ENCODE results near the gene CRTAC1. TPM values are rescaled to one million over a fixed set of nuclear protein-coding genes. Genes with fewer than 3 reads are reported as not detected.

The CRTAC1 gene
- total RNA-seq, 1 experiment from 2014 or later, result not detected

DNA sequence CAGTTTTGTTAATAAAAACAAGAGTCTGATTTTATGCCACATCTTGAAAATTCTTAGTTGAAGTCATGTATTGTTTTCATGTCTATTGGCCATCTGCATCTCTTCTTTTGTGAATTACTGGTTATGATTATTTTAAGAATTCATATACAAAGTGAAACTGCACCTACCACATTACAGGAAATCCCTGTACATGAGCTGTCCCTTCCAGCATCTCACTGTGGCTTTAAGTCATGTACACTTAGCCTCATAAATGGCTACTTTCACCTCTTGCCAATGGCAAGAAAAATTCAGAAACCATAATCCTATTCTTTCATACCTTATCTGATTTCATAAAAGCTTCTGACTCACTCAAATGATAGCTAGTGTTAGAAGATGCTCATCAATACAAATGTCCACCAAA lies 48.6 kb downstream of the CRTAC1 start:
- H3K36me3 ChIP-seq (ENCODE audit: insufficient read depth, low read length, poor library complexity, severe bottlenecking), result no peaks in the 10 kb centered on the region
- DNase-seq (ENCODE audit: low spot score), result no peak
- H3K9me3 ChIP-seq (ENCODE audit: low read depth, low read length, poor library complexity, severe bottlenecking), result no peaks in the 10 kb centered on the region
- ChIA-PET CTCF (no interaction called here), POLR2A (ENCODE audit: low non-redundant PET) (no interaction called here)
- intact Hi-C loops (cut with micrococcal nuclease; ENCODE audit: unreplicated experiment), result no loop called here
- TF ChIP-seq, protein P1, sequence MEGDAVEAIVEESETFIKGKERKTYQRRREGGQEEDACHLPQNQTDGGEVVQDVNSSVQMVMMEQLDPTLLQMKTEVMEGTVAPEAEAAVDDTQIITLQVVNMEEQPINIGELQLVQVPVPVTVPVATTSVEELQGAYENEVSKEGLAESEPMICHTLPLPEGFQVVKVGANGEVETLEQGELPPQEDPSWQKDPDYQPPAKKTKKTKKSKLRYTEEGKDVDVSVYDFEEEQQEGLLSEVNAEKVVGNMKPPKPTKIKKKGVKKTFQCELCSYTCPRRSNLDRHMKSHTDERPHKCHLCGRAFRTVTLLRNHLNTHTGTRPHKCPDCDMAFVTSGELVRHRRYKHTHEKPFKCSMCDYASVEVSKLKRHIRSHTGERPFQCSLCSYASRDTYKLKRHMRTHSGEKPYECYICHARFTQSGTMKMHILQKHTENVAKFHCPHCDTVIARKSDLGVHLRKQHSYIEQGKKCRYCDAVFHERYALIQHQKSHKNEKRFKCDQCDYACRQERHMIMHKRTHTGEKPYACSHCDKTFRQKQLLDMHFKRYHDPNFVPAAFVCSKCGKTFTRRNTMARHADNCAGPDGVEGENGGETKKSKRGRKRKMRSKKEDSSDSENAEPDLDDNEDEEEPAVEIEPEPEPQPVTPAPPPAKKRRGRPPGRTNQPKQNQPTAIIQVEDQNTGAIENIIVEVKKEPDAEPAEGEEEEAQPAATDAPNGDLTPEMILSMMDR (conservative IDR thresholded peaks at IDR 0.05; ENCODE audit: low read depth, low read length), result no peak
- no peak for TF ChIP-seq EZH2 (IDR thresholded peaks at IDR 0.05; ENCODE audit: borderline replicate concordance, low read depth, low read length, poor library complexity, severe bottlenecking)
- H3K27ac ChIP-seq (ENCODE audit: low read depth, low read length, poor library complexity, severe bottlenecking), result no peak overlapping the region
- BruUV-seq (replicated peaks), result no TSS peak
- H3K4me1 ChIP-seq (ENCODE audit: insufficient read depth, low read length, poor library complexity, severe bottlenecking), result no peaks in the 10 kb centered on the region
- H3K27me3 ChIP-seq (replicated peaks; ENCODE audit: insufficient read depth, low read depth, low read length, poor library complexity), result peaks cover 99% of the 10 kb centered on the region
- H3K4me3 ChIP-seq (ENCODE audit: low read depth, low read length, poor library complexity, severe bottlenecking), result no peak overlapping the region

- no peak for DNase-seq (ENCODE audit: low spot score)
- Histone ChIP-seq H3K4me3 (ENCODE audit: low read depth, low read length, poor library complexity, severe bottlenecking) (no peak overlapping the region), H3K27ac (ENCODE audit: low read depth, low read length, poor library complexity, severe bottlenecking) (no peak overlapping the region), H3K9me3 (ENCODE audit: low read depth, low read length, poor library complexity, severe bottlenecking) (no peaks in the 10 kb centered on the region), H3K27me3 (replicated peaks; ENCODE audit: insufficient read depth, low read depth, low read length, poor library complexity) (peaks cover 100% of the 10 kb centered on the region), H3K4me1 (ENCODE audit: insufficient read depth, low read length, poor library complexity, severe bottlenecking) (no peaks in the 10 kb centered on the region), H3K36me3 (ENCODE audit: insufficient read depth, low read length, poor library complexity, severe bottlenecking) (no peaks in the 10 kb centered on the region)
- intact Hi-C loops (cut with micrococcal nuclease; ENCODE audit: unreplicated experiment), result no loop called here
- ChIA-PET POLR2A (ENCODE audit: low non-redundant PET) (no interaction called here), CTCF (no interaction called here)
- no TSS peak for BruUV-seq (replicated peaks)
- no peak for TF ChIP-seq EZH2 (IDR thresholded peaks at IDR 0.05; ENCODE audit: borderline replicate concordance, low read depth, low read length, poor library complexity, severe bottlenecking)
- TF ChIP-seq, protein P1 (conservative IDR thresholded peaks at IDR 0.05; ENCODE audit: low read depth, low read length), result no peak
These were observed 52.7 kb downstream of the CRTAC1 start for GRCh38 chr10:97977673-97978072.

GRCh38 chr10:97975598-97975997 lies 54.8 kb downstream of the CRTAC1 start:
- POLR2A ChIA-PET (ENCODE audit: low non-redundant PET), result no interaction called here
- CTCF ChIA-PET, result no interaction called here

More at GRCh38 chr10:97975598-97975997, 54.8 kb downstream of the CRTAC1 start:
- H3K27me3 ChIP-seq (replicated peaks; ENCODE audit: insufficient read depth, low read depth, low read length, poor library complexity), result peaks cover 100% of the 10 kb centered on the region
- H3K4me1 ChIP-seq (ENCODE audit: insufficient read depth, low read length, poor library complexity, severe bottlenecking), result no peaks in the 10 kb centered on the region
- no peak overlapping the region for H3K4me3 ChIP-seq (ENCODE audit: low read depth, low read length, poor library complexity, severe bottlenecking)
- TF ChIP-seq, protein P1 (conservative IDR thresholded peaks at IDR 0.05; ENCODE audit: low read depth, low read length), result no peak
- no peak for TF ChIP-seq EZH2 (IDR thresholded peaks at IDR 0.05; ENCODE audit: borderline replicate concordance, low read depth, low read length, poor library complexity, severe bottlenecking)
- no peak overlapping the region for H3K27ac ChIP-seq (ENCODE audit: low read depth, low read length, poor library complexity, severe bottlenecking)
- no TSS peak for BruUV-seq (replicated peaks)
- no peak for DNase-seq (ENCODE audit: low spot score)
- intact Hi-C loops (cut with micrococcal nuclease; ENCODE audit: unreplicated experiment), result no loop called here
- no peaks in the 10 kb centered on the region for H3K36me3 ChIP-seq (ENCODE audit: insufficient read depth, low read length, poor library complexity, severe bottlenecking)
- no peaks in the 10 kb centered on the region for H3K9me3 ChIP-seq (ENCODE audit: low read depth, low read length, poor library complexity, severe bottlenecking)
